ENCODE results near the gene GPR84. TPM values are rescaled to one million over a fixed set of nuclear protein-coding genes. Genes with fewer than 3 reads are reported as not detected.

Gene GPR84
- total and polyA plus RNA-seq, 2 of the 8 experiments (the other 6 are each of a cell fraction or from before 2014, with no cell fraction given): 0.09 TPM; not detected in 1

GRCh38 chr12:54328595-54329337 lies 35.5 kb downstream of the GPR84 start:
- ChIA-PET POLR2A (ENCODE audit: partially characterized antibody) (interaction anchor here (0.9 to 16.2 kb wide), 10 partner anchors 9 to 105 kb away, joined by 3 to 166 read pairs (median 7); partner anchors contain the start of genes CBX5 and HNRNPA1), CTCF (ENCODE audit: partially characterized antibody) (interaction anchor here (0.6 to 34.6 kb wide), 14 partner anchors 9 to 699 kb away, joined by 3 to 618 read pairs (median 4); partner anchors contain the start of gene NFE2)
- H3K9ac ChIP-seq (replicated peaks in 1 of 4; ENCODE audit: extremely low read depth in 1 of 4, low read depth in 3 of 4, low read length in 3 of 4): no peak overlapping the region
- no peaks in the 10 kb centered on the region; a peak in 1 of 8 replicates for H3K36me3 ChIP-seq (ENCODE audit: control insufficient read depth in 2 of 4, insufficient read depth in 4 of 4, low read length in 3 of 4)
- H3K4me3 ChIP-seq (ENCODE audit: extremely low read depth in 1 of 4, insufficient read depth in 2 of 4, low read depth in 3 of 4, low read length in 4 of 4): no peak overlapping the region
- H2BK12ac ChIP-seq (ENCODE audit: low read depth, low read length): no peak overlapping the region
- no peak overlapping the region for H2BK5ac ChIP-seq (ENCODE audit: low read depth, low read length)
- no peak overlapping the region for H4K5ac ChIP-seq (ENCODE audit: insufficient read length, low read depth, low read length)
- no peak overlapping the region for H2BK120ac ChIP-seq (replicated peaks; ENCODE audit: low read depth, low read length)
- peaks cover 0 to 5% of the 10 kb centered on the region in 2 experiments; a peak in 2 of 4 replicates for H3K79me2 ChIP-seq (ENCODE audit: control insufficient read depth in 1 of 2, insufficient read depth in 2 of 2, low read length in 2 of 2)
- H3K27me3 ChIP-seq (replicated peaks in 1 of 4; ENCODE audit: control insufficient read depth in 3 of 4, extremely low read depth in 1 of 4, insufficient read depth in 3 of 4, low read length in 3 of 4): no peaks in the 10 kb centered on the region
- WGBS, 2 experiments (ENCODE audit: extremely low coverage in 1 of 2, insufficient coverage in 1 of 2, insufficient read length in 1 of 2, insufficient replicate concordance in 2 of 2, low coverage in 1 of 2, low lambda C conversion rate in 2 of 2, missing lambda C conversion rate in 1 of 2): 77% methylated on average over 6 of the region's 6 CpGs; no CpG with 5 or more reads in 1 of the 2 experiments
- H3K4me2 ChIP-seq (ENCODE audit: insufficient read depth in 1 of 2, low read depth in 2 of 2, low read length in 2 of 2): no peak overlapping the region
- H3K23ac ChIP-seq (ENCODE audit: insufficient read length): no peak overlapping the region
- DNase-seq (ENCODE audit: low read depth in 1 of 2, low spot score in 2 of 2): no peak
- peak; percentile 55; the same call in 1 of the 2 replicates for TF ChIP-seq POU5F1 (IDR thresholded peaks at IDR 0.05; ENCODE audit: low read depth, low read length)
- no peak for TF ChIP-seq RXRA (IDR thresholded peaks at IDR 0.05; ENCODE audit: insufficient read depth, low read depth, low read length)
- no peak for TF ChIP-seq RAD21 (IDR thresholded peaks at IDR 0.05 in 1 of 2, conservative IDR thresholded peaks at IDR 0.05 in 1 of 2; ENCODE audit: low read depth in 2 of 2, low read length in 2 of 2)
- no peak for TF ChIP-seq GTF2F1 (IDR thresholded peaks at IDR 0.05; ENCODE audit: borderline replicate concordance, low read depth, low read length)
- no peak for TF ChIP-seq EZH2 (IDR thresholded peaks at IDR 0.05; ENCODE audit: low read depth, low read length, severe bottlenecking)
- peaks cover 0 to 3% of the 10 kb centered on the region in 2 experiments for H4K20me1 ChIP-seq (replicated peaks in 1 of 2; ENCODE audit: control insufficient read depth in 1 of 2, insufficient read depth in 2 of 2, low read length in 2 of 2)
- peaks cover 4% of the 10 kb centered on the region; the same call in 1 of the 2 replicates for H3K23me2 ChIP-seq (ENCODE audit: low read depth, low read length)
- H4K8ac ChIP-seq (ENCODE audit: extremely low read depth, insufficient read depth, low read length): no peak overlapping the region
- H2AFZ ChIP-seq (ENCODE audit: low read length): no peak overlapping the region
- H3K79me1 ChIP-seq (ENCODE audit: low read depth, low read length): peaks cover 3% of the 10 kb centered on the region; the same call in 1 of the 2 replicates
- no peaks in the 10 kb centered on the region for H3K9me3 ChIP-seq (ENCODE audit: insufficient read depth in 2 of 2, low read depth in 1 of 2, low read length in 1 of 2)
- H3K18ac ChIP-seq (ENCODE audit: extremely low read depth, low read length): no peak overlapping the region
- H3K4ac ChIP-seq (replicated peaks; ENCODE audit: insufficient read length, low read depth, low read length): no peak overlapping the region
- H3K4me1 ChIP-seq (replicated peaks in 1 of 4; ENCODE audit: control insufficient read depth in 3 of 4, insufficient read depth in 4 of 4, low read length in 3 of 4): peaks cover 0 to 11% (median 4%) of the 10 kb centered on the region in 4 experiments; a peak in 2 of 7 replicates
- H2BK20ac ChIP-seq (ENCODE audit: low read length): no peak overlapping the region
- no peak for FAIRE-seq
- no peak overlapping the region for H3K27ac ChIP-seq (ENCODE audit: low read depth, low read length)
- no peak overlapping the region for H3K14ac ChIP-seq (ENCODE audit: insufficient read length)
- H2BK15ac ChIP-seq (ENCODE audit: low read length): no peak overlapping the region
- H2AK5ac ChIP-seq (ENCODE audit: low read depth, low read length): no peak overlapping the region
- H3K56ac ChIP-seq (replicated peaks; ENCODE audit: insufficient read length, low read depth, low read length): no peak overlapping the region
- H4K91ac ChIP-seq (replicated peaks; ENCODE audit: insufficient read length, low read length): no peak overlapping the region

Measured in H1 (cell line).